ENCODE results near the gene NKG7.
"Not testable (repeated sequence)": the region's sequence is repeated elsewhere in the genome, so short reads cannot be mapped to it uniquely, and the experiment has no call there.

Gene NKG7

DNA sequence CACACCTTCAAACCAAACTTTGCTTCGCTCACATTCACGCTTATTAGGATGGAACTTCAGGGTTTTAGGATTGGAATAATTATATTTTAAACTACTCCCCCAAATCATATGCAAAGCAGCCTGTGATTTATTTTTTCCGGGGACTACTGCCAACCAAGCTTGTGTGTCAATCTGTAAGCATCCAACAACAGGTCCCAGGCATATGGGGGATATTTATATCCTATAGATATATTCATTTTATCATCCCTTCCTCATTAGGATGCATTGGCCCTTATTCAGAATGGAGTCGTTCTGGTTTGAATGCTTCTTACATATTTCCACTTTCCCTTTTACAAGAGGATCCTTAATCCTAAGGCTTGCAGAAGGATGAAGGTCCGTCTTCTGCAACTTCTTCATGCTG is 26.8 kb upstream of the NKG7 start:
- no peak for TF ChIP-seq CTCF (IDR thresholded peaks at IDR 0.05; ENCODE audit: low read depth, low read length)
- H3K4me3 ChIP-seq (replicated peaks in 1 of 2; ENCODE audit: low read depth in 2 of 2, low read length in 2 of 2), result no peak overlapping the region
- DNase-seq (ENCODE audit: low read depth in 2 of 2), result no peak

DNA sequence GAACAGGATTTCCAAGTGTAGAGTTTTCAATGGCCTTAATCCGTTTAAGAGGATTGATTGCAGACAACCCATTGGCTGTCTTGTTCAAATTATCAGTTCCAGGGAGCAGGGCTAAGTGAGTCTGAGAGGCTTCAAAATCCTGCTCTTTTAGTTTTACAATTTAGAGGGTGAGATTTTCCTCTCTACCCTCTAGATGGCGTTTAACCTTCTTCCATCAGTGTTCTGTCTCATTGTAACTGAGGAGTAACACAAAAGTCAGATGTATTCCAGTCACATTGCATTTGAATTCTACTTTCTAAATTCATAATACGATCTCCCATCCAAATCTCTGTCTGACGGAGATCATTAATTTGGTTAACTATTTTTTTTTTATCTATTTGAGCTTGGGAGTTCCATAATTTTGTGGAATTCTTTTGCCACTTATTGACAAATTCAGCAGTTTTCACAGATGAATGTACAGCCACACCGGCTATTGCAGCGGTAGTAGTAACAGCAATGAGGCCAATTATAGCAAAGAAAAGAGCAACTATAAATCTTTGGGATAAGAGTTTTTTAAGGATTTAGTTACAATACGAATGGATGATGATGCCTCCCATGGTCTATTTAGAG is 25.7 kb upstream of the NKG7 start:
- H3K4me3 ChIP-seq (replicated peaks in 1 of 2; ENCODE audit: low read depth in 2 of 2, low read length in 2 of 2), result no peak overlapping the region
- TF ChIP-seq CTCF (IDR thresholded peaks at IDR 0.05; ENCODE audit: low read depth, low read length), result peak; percentile 62
- peak; percentile 41 to 43 for DNase-seq (ENCODE audit: low read depth in 2 of 2)

GRCh38 chr19:51397453-51397852 is 25.0 kb upstream of the NKG7 start:
- DNase-seq (ENCODE audit: low read depth in 2 of 2); H3K4me3 ChIP-seq (replicated peaks in 1 of 2; ENCODE audit: low read depth in 2 of 2, low read length in 2 of 2): not testable (repeated sequence)

GRCh38 chr19:51396175-51396574 is 23.7 kb upstream of the NKG7 start:
- no peak for DNase-seq (ENCODE audit: low read depth in 2 of 2)
- no peak for TF ChIP-seq CTCF (IDR thresholded peaks at IDR 0.05; ENCODE audit: low read depth, low read length)
- no peak overlapping the region for H3K4me3 ChIP-seq (replicated peaks in 1 of 2; ENCODE audit: low read depth in 2 of 2, low read length in 2 of 2)

DNA sequence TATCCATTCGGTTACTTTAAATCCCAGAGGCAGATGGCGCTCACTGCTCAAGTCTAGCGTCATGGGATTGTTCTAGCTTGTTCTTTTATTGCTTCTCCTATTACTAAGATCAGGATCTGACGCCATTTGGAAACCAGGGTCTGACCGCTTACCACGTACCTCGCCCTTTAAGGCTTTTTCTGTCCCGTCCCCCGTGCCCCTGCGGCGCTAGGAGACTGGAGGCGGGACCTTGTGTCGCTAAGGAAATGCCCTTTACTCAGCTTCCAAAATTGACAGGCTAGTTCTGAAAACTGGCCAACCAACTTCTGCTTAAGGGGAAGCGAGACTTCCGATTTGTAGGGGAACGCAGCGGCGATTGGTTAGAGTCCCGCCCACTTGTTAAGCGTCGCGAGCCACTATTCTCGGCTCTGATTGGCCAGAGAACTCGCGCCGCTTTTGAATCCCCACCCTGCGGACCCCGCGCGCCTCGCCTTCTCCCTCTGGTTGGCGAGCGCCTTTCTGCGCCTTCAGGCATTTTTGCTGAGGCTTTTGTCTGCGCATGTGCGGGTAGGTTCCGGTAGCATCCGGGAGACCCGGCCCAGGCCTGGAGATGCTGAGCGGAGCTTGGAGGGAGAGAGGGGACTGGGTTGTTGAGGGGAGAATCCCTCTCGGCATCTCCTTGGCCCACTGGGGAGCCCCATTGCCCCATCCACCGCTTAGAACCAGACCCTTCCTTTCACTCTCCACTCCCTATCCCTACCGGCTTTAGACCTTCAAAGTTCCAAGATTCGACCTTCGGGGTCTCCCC is 21.8 kb upstream of the NKG7 start:
- DNase-seq (ENCODE audit: low read depth in 2 of 2), result peak; percentile 99
- peak; percentile 2 for TF ChIP-seq CTCF (IDR thresholded peaks at IDR 0.05; ENCODE audit: low read depth, low read length)
- H3K4me3 ChIP-seq (replicated peaks in 1 of 2; ENCODE audit: low read depth in 2 of 2, low read length in 2 of 2), result peak overlapping the region; percentile 44 to 60

DNA sequence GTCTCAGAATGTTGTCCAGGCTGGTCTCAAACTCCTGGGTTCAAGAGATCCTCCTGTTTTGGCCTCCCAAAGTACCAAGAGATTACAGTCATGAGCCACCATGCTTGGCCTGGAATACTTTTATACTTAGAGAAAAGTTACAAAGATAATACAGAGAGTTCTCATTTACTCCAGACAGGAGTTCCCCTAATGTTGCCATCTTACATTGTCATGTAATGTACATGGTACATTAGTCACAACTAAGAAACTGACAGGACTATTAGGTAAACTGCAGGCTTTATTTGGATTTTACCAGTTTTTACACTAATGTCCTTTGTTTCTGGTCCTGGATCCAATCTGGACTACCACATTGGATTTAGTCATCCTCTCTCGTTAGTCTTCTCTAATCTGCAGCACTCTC is 20.2 kb upstream of the NKG7 start:
- H3K4me3 ChIP-seq (replicated peaks in 1 of 2; ENCODE audit: low read depth in 2 of 2, low read length in 2 of 2), result no peak overlapping the region
- TF ChIP-seq CTCF (IDR thresholded peaks at IDR 0.05; ENCODE audit: low read depth, low read length), result no peak
- DNase-seq (ENCODE audit: low read depth in 2 of 2), result no peak

DNA sequence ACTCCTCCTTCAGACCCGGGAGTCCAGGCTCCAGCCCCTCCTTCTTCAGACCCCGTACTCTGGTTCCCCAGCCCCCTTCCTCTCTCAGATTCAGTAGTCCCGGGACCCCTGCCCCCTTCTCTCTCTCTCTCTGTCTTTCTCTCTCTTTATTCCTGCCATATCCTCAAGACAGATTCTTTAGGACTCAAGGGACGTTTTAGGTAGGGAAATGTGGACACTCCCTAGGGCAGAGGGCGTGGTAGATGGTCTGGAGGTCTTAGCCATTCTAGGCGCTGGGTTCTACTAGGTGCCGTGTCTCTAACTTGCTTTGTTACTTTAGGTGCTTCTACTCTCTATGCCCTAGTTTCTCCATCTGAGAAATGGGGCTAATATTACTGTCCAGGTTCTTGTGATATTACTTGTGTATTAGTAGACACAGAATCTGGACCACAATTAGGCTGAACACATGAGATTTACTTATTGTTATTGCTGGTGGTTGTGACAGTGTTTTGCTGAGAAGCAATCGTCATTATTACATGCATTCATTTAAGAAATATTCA is 18.7 kb upstream of the NKG7 start:
- no peak for DNase-seq (ENCODE audit: low read depth in 2 of 2)
- TF ChIP-seq CTCF (IDR thresholded peaks at IDR 0.05; ENCODE audit: low read depth, low read length), result no peak
- H3K4me3 ChIP-seq (replicated peaks in 1 of 2; ENCODE audit: low read depth in 2 of 2, low read length in 2 of 2), result no peak overlapping the region

Data from cardiac fibroblast (primary cell).